Stimulated activated CD4-positive, alpha-beta T cell treated with anti-CD3 and anti-CD28 coated beads, TNF-alpha, amount 100 ng/mL, for 24 hours (primary cell): Measurements from ENCODE around the gene CRACDL.

ENCODE experiments used
- DNase-seq, 3 experiments: peaks; one replicate each; pipeline ENCODE4 v3.0.0-alpha.2; 2020; ENCODE audit warnings: low read depth in 3 of 3

The CRACDL gene

DNA sequence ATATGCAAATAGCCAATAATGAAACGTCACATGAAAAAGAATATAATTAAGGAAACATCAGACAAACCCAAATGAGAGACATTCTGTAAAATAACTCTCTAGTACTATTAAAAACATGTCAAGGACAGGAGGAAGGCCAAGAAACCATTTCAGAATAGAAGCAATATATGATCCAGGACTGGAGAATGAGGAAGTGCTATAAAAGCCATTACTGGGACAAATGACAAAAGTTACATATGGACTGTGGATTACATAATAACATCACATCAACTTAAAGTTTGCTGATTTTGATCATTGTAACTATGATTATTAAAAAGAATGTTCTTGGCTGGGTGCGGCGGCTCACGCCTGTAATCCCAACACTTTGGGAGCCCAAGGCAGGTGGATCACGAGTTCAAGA is 81.3 kb downstream of the CRACDL start:
- DNase-seq = no peak

DNA sequence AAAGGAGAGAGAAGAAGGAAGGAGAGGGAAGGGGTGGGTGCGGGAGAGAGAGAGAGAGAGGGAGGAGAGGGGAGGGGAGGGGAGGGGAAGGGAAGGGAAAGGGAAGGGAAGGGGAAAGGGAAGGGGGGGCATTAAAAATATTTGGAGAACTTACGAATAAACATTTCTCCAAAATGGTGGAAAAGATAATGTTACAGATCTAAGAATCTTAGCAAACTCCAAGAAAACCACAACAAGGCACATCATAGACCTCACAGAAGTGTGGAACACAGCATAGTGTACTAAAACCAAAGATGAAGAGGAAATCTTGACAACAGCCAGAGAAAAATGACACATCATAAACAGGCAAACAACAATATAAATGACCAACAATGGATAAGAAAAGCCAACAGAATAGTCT is 83.1 kb downstream of the CRACDL start:
- no peak for DNase-seq

GRCh38 chr2:98850074-98850473 is 86.0 kb downstream of the CRACDL start:
- DNase-seq = no peak

- DNase-seq = no peak
These were observed 86.9 kb downstream of the CRACDL start for GRCh38 chr2:98849113-98849512.

DNA sequence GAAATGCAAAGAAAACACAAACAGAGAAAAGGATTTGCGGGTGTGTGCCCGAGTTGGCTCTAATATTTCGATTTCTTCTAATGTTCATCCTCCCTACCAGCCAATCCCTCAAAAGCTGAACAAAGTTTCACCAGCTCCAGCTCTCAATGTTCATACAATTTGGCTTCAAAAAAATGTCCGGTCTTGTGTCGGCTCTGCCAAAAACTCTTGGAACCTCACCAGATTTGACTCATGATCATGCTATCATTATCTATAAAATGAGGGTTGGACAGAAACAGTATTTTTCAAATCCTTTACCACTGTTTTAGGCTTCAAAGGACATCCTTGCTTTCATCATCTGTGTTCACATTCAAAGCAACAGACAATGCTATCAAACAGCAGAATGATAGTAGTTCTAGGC is 88.2 kb downstream of the CRACDL start:
- no peak for DNase-seq

GRCh38 chr2:98846041-98846440 is 90.0 kb downstream of the CRACDL start:
- no peak for DNase-seq

GRCh38 chr2:98842136-98842535 is 93.9 kb downstream of the CRACDL start:
- DNase-seq = no peak

GRCh38 chr2:98839292-98839691 is 96.7 kb downstream of the CRACDL start:
- DNase-seq = no peak

DNA sequence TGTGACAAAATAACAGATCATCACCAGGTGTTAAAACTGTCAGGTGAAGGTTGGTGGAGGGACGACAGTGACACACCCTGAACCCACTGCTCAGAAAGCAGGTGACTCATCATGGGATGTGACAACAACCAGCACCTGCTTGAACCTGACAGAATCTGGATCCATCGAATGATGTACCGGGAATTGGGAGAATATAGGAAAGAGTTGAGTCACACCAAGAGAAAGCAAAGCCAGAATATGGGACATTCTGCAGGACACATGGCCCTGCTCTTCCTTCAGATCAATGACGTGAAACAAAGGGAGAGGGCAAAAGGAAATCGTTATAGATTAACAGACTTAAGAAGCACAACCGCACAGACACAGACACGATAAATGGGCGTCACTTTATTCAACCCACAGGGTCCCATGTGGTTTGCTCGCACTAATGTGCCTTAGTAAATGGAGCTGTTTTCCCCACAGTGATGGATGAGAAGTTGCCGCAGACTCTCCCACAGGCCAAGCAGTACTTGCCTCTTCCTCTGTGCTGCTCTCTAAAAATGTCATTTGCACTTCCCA is 100.1 kb downstream of the CRACDL start:
- peak in 1 of 3 experiments; percentile 7 for DNase-seq

DNA sequence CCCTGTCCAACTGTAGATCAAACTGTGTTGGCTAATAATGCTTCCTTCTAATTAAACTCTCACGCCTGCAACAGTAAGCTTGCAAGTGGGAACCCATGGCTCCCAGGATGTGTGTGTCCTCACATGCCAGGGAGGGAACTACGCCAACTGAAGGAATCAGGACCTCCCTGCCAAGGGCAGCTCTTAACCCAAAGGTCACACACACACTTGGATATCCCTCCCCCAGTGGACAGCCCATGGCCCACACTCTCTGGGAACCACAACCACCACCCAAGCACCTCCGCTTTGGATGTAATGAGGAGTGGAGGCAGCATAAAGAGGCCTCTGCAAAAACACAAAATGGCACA is 102.1 kb downstream of the CRACDL start:
- DNase-seq = no peak

GRCh38 chr2:98833172-98833916 is 102.7 kb downstream of the CRACDL start:
- DNase-seq = no peak

- no peak for DNase-seq
These were observed 103.9 kb downstream of the CRACDL start for GRCh38 chr2:98832172-98832571.

DNA sequence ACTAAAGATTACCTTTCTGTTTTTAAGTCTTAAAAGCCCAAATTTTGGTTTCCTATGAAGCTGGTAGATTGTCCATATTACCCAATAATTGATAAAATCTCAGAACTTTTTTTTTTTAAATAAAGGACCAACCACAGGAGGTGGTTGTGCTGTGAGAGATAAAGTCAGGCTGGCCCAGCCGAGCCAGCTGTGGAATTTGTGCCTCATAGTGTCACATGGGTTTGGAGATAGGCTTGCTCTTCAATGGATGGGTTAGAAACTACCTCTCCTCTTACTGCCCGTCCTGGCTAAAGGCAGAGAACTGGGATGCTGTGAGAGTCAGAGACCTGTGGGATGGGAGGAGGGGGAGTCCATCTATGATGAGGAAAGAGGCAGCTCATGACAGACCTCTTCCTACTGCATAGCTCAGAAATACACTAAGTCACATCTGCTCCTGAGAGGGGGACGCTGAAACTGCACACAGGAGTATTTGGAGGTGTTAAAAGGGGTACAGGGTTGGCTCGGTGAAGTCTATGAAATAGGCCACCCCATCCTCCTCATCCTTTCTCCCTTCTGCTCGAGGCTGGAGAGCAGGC is 105.4 kb downstream of the CRACDL start:
- no peak for DNase-seq

DNA sequence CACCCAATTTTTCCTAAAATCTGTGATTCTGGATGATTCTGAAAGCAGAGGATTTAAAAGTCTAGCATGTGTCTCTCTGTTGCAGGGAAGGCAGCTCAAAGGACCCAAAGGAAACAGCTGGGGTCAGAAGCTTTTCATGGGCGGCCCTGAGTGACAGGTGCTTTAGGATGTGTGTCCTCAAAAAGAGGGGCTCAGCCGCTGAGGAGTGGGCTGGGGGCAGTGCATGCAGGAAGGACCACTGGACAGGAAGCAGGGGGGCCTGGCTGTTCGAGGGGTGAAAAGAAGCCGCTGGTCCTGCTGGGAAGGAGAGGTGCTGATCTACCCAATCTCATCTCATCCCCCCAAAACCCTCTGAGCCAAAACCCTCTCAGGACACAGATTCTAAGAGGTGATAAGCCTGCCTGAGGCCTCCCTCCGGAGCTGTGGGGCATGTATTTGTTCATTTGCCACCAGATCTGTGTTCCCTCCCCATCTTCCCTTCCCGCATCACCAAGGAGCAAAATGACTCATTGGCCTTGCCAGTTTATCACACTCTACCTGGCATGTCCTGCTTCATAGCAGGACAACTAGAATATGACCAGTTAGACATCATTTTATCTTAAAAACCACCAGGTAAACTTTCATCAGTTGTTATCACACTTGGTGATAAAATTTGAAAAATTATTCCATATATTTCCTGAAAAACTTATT is 106.3 kb downstream of the CRACDL start:
- no peak for DNase-seq

DNA sequence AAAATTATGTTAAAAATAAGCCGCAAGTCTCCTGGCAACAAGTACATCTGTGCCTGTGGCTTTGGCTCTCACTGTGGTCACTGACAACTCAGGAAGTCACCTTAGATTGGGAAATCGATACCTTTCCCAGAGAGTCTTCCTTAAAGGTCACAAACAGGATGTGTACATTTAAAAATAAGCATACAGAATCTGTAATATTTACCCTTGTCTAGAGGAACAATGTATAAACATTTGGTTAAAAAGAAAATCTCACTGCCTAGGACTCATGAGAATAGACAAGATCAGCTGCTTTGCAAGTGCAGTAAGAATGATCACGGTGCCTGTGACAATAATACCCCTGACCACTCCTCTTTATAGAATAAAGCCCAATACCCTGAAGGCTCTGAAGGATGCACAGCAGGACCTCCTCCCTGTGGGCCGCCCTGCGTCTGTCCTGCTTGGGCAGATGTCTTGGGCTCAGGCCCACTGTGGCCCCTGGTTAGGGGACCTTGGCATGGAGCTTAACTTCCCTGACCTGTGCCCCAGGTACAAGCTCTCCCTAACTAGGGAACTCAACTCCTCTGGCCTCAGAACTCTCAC is 107.1 kb downstream of the CRACDL start:
- no peak for DNase-seq

DNA sequence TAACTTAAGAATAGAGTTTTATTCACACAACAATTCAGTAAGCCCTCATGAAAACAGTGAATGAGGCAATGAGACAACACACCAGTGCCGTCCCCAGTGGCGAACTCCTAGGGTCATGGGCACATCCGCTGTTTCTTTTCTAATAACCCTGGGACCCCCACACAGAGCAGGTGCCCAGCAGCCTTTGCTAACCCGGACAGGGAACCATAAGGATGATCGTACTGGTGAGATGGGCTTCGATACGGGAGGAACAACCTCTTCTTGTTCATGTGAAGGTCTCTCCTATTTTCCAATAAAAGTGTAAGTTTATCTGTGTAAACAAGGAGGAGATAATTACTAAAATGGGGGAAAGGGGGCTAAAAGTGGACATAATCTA is 107.7 kb downstream of the CRACDL start:
- DNase-seq = no peak

DNA sequence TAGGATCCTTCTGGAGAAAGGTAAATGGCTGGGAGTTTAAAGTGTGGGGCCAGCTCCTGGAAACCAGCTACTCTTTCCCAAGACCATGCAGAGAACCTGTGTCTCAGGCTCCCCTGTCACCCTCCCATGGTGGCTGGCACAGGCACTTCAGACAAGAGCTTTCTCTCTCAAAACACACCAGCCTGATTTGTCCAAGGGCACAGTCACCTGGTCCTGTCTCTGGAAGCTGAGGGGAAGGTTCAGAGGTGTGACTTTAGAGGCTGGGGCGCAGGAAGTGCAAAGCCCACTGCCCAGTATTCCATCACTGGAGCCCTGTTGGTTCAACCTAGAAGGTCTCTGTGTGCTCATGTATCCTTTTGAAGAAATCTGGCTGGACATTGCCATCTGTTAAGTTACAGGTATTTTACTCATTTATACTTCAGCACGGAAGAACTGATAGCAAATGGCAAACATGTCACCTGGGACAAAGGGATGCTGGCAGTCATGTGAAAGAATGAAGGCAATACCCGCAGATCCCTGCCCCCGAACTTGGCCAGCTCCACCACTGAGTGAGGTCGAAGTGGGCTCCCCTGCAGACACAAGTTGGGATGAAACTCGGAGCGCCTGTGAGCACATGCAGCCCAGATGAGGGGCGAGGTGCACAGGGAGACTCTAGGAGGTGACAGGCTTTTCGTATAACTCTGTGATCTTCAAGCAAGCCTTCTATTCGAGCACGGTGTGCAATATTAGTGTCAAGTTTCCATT is 108.2 kb downstream of the CRACDL start:
- DNase-seq = no peak

DNA sequence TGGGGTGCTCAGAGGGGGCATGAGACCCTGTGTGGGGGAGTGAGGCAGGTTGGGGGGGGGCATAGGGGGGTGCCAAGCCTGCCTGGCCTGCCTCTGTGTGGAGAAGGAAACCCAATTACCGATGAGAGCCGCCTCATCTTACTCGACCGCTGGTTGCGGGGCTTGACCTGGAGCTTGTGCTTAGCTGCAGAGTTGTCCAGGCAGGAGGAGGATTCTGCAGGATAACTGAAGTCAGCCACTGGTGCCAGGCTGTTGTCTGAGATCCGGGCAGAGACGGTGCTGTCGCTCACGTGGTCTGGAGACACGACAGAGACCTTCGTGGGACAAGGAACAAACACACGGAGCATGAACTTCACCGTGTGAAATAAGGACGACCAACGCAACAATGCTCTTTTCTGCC is 109.2 kb downstream of the CRACDL start:
- no peak for DNase-seq

- DNase-seq = no peak
These were observed 110.2 kb downstream of the CRACDL start for GRCh38 chr2:98825858-98826257.

- DNase-seq = no peak
These were observed 110.6 kb downstream of the CRACDL start for GRCh38 chr2:98825404-98825803.

DNA sequence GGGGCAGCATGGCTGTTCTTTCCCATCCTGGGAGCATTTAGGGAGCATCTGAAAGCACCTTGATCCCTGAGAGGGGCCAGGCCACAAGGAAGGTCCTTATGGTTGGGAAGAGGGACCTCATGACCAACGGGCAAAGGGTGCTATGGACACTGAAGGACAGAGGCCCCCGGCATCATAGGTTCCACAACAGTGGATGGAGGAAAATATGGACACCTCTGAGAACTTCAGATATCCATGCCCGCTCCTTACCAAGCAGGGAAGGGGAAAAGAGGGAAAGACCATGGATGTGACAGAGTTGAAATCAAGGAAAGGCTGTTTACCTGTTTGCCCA is 111.0 kb downstream of the CRACDL start:
- no peak for DNase-seq
